GM12872 (cell line): ENCODE data around the gene TXNDC8.

Experiments used
- TF ChIP-seq, protein P1 (sequence below): IDR thresholded peaks from 3 replicates; pipeline ENCODE4 v1.5.1; 2011; ENCODE audit warnings: low read depth, mild to moderate bottlenecking, low read length, moderate library complexity; ENCODE audit not compliant: insufficient read depth

Gene TXNDC8

DNA sequence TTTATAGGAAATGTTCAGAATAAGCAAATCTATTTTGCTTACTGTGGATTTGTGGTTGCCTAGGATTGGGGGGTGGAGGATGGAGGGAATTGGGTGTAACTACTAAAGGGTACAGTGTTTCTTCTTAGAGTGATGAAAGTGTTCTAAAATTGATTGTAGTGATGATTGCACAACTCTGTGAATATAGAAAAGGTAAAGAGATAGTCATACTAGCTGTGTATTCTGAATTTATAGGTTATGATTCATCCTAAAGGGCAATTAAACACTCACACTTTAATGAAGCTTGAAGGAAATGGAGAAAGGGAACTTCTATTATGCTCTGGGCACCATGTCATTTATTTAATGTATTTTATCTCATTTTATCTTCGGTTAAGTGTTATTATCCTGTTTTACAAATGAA lies 9.9 kb downstream of the TXNDC8 start:
- TF ChIP-seq, protein P1, sequence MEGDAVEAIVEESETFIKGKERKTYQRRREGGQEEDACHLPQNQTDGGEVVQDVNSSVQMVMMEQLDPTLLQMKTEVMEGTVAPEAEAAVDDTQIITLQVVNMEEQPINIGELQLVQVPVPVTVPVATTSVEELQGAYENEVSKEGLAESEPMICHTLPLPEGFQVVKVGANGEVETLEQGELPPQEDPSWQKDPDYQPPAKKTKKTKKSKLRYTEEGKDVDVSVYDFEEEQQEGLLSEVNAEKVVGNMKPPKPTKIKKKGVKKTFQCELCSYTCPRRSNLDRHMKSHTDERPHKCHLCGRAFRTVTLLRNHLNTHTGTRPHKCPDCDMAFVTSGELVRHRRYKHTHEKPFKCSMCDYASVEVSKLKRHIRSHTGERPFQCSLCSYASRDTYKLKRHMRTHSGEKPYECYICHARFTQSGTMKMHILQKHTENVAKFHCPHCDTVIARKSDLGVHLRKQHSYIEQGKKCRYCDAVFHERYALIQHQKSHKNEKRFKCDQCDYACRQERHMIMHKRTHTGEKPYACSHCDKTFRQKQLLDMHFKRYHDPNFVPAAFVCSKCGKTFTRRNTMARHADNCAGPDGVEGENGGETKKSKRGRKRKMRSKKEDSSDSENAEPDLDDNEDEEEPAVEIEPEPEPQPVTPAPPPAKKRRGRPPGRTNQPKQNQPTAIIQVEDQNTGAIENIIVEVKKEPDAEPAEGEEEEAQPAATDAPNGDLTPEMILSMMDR = no peak

DNA sequence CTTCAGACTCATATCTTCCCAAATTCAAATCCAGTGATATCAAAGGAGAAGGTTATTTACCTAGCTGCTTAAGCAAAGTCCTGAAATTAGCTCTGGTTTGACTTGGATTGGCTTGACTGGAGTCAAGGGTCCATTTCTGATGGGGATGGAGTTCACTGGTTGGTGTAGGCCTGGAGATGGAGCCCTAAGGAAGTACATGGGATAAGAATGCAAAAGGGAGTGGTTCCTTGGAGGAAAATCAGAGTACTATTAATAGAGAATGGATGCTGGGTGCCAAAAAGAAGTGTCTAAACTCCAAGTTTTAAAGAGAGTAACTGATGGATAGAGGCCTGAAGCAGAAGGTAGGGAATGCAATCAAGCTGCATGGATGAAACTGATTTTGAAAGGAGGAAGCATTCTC lies 13.8 kb downstream of the TXNDC8 start:
- TF ChIP-seq, protein P1 = no peak

DNA sequence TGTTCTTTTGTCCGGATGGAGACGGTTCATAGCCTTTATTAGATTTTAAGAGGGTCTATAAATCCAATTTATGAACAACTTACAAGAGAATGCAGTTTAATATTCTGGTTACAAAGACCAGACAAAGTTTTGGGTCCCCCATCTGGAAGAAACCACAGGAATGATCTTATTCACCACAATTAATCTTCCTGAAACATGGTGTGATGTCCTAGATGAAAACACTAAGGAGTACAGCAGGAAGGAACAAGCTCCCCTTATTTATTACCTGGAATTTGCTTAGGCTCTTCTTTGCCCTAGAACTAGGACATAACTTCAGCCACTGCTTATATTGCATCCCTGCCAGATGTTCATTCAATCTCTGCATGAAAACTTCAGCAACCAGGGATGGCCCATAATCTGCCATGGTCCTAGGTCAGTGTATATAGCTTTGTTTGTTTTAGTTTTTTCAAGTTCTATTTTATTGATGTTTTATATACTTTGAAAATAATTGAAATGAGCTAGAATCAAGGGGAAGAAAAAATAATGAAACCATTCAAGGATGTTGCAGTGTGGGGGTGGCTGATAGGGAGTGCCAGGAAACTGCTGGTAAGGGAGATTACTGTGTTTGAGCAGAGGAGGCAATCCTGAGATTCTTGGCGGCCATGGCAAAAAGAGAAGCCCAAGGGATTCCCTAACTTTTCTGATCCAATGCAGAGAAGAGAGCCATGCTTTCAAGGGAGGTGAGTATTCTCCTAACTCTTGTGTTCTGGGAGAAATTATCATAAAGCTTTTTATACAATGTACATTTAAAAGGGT lies 16.8 kb downstream of the TXNDC8 start:
- TF ChIP-seq, protein P1 = no peak

DNA sequence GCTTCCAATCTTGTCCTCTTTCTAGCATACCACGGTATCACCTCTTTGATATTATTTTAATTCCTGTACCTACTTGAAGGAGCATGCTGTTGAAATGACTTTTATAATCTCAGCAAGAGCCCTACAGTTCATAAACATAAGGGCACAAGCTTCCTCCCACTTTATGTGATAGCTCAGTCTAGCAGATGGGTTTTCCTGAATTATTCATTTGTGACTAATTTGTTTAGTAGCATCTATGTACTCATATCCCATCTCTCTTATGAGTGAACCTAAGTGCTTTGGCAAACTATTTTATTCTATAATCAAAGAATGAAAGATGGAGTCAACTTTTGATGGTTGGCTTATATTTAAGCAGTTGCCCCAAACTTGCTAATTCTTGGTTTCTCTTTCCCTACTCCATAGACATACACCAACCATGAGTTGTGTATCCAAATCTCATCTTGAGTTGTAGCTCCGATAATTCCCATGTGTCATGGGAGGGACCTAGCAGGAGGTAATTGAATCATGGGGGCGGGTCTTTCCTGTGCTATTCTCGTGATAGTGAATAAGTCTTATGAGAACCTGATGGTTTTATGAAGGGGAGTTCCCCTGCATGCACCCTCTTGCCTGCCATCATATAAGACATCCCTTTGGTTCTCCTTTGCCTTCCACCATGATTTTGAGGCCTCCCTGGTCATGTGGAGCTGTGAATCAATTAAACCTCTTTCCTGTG lies 17.7 kb downstream of the TXNDC8 start:
- TF ChIP-seq, protein P1 = no peak

DNA sequence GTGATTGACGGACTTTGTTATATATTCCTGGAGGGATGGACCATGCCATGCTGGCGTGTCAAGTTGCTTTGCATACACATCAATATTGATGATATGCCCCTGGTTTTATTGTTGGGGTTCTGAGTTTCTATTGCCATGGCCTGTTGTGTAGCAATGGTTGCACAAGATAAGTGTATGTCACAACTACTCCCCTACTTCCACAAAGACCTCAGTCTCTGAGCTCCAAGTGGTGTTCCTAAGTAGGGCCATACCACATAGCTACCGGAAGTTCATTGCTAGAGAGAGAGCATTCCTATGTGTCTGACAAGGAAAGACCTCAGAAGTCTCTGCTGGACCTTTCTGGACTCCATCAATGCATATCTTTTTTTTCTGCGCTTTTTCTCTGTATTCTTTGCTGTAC lies 19.8 kb downstream of the TXNDC8 start:
- TF ChIP-seq, protein P1 = no peak

DNA sequence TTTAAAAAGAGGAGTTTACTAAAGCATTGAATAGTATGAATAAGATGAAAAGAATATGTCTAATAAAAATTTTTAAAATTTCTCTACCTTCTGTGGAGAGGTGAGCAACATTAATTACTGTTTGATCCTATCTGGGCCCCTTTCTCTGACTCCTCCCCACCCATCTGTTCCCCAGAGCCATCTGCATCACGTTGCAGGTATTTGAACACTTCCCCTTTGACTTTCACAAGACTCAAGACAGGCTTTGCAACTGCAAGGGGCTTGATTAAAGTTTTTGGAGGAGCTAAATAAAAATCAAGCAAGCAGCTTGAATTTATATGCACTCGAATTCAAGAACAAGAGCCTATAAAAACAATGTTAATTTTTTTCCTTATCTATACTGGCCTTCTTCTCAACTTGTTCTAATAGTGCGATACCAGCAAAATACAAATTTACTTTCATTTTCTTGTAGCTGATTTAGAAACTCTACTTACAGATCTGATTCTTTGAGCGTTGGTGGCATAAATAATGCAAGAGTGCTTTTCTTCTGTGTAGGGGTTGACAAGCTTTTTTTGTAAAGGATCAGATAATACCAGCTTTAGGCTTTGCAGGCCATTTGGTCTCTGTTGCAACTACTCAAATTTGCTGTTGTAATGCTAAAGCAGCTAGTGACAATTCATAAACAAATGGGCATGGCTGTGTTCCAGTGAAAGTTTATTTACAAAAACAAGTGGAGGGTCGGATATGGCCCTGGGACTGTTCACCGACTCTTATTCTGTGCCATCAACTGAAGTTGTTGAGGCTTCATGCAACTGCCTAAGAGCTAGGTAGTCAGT lies 21.2 kb downstream of the TXNDC8 start:
- TF ChIP-seq, protein P1 = no peak

DNA sequence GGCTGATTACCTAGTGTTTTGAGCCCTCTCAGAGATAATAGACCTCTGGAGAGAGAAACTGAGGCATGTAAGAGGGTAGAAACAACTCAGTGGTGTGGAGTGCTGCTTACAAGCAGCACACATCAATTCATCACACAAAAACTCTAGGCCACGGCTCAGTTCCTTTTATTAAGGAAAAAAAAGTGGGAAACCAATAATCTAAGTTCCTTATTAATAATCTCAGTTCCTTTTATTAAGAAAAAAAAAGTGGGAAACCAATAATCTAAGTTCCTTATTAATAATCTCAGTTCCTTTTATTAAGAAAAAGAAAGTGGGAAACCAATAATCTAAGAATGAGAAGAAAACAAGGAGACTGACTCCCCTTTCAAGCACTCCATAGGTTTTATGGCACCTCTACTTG lies 28.0 kb downstream of the TXNDC8 start:
- TF ChIP-seq, protein P1 = no peak
